Vagina (tissue), 2 donors: Measurements from ENCODE around the gene PELI2.

Experiments used
- CTCF ChIP-seq, 3 experiments: fragments of 450-650 bp in 2 of 3; fragments of 200-600 bp in 1 of 3; sonication (generic) in 1 of 3; IDR thresholded peaks; one replicate each; pipeline ENCODE4 v1.5.1; 2017 to 2019; ENCODE audit warnings: antibody characterized with exemption in 3 of 3, mild to moderate bottlenecking in 2 of 3, moderate library complexity in 2 of 3
- POLR2A ChIP-seq, 2 donors: fragments of 450-650 bp; IDR thresholded peaks; one replicate each; pipeline ENCODE4 v1.6.1; 2017; ENCODE audit warnings: antibody characterized with exemption in 2 of 2, mild to moderate bottlenecking in 2 of 2, moderate library complexity in 2 of 2

GRCh38 chr14:56135668-56136067 is 17.5 kb downstream of the PELI2 start:
- TF ChIP-seq POLR2A (IDR thresholded peaks at IDR 0.05) (no peak), CTCF (IDR thresholded peaks at IDR 0.05) (no peak)
